Measurements from ENCODE around the gene ZCCHC2.

The ZCCHC2 gene

GRCh38 chr18:62545098-62545497 lies 22.3 kb downstream of the ZCCHC2 start:
- Histone ChIP-seq H3K36me3 (ENCODE audit: control insufficient read depth, insufficient read depth, low read length, severe bottlenecking) (peaks cover 57% of the 10 kb centered on the region), H3K9me3 (ENCODE audit: control insufficient read depth, low read length) (no peaks in the 10 kb centered on the region), H3K9ac (ENCODE audit: low read length) (no peak overlapping the region), H3K27me3 (replicated peaks; ENCODE audit: control insufficient read depth, insufficient read depth, low read length) (no peaks in the 10 kb centered on the region), H3K4me1 (ENCODE audit: control insufficient read depth, insufficient read depth, low read length) (no peaks in the 10 kb centered on the region), H3K4me3 (ENCODE audit: low read length) (no peak overlapping the region)
- DNase-seq (ENCODE audit: low read depth): no peak

- no peak overlapping the region for H3K9ac ChIP-seq (ENCODE audit: low read length)
- no peaks in the 10 kb centered on the region for H3K9me3 ChIP-seq (ENCODE audit: control insufficient read depth, low read length)
- peaks cover 52% of the 10 kb centered on the region for H3K36me3 ChIP-seq (ENCODE audit: control insufficient read depth, insufficient read depth, low read length, severe bottlenecking)
- no peaks in the 10 kb centered on the region for H3K4me1 ChIP-seq (ENCODE audit: control insufficient read depth, insufficient read depth, low read length)
- DNase-seq (ENCODE audit: low read depth): no peak
- H3K27me3 ChIP-seq (replicated peaks; ENCODE audit: control insufficient read depth, insufficient read depth, low read length): no peaks in the 10 kb centered on the region
- H3K4me3 ChIP-seq (ENCODE audit: low read length): no peak overlapping the region
Measured at GRCh38 chr18:62549755-62550154, 26.9 kb downstream of the ZCCHC2 start.

GRCh38 chr18:62550746-62551145 lies 27.9 kb downstream of the ZCCHC2 start:
- no peak overlapping the region for H3K4me3 ChIP-seq (ENCODE audit: low read length)

GRCh38 chr18:62551972-62552513 lies 29.2 kb downstream of the ZCCHC2 start:
- DNase-seq (ENCODE audit: low read depth): no peak
- no peaks in the 10 kb centered on the region for H3K27me3 ChIP-seq (replicated peaks; ENCODE audit: control insufficient read depth, insufficient read depth, low read length)
- peaks cover 44% of the 10 kb centered on the region for H3K36me3 ChIP-seq (ENCODE audit: control insufficient read depth, insufficient read depth, low read length, severe bottlenecking)

More at GRCh38 chr18:62550746-62551145, 27.9 kb downstream of the ZCCHC2 start:
- DNase-seq (ENCODE audit: low read depth): no peak
- H3K9me3 ChIP-seq (ENCODE audit: control insufficient read depth, low read length): no peaks in the 10 kb centered on the region
- peaks cover 42% of the 10 kb centered on the region for H3K36me3 ChIP-seq (ENCODE audit: control insufficient read depth, insufficient read depth, low read length, severe bottlenecking)
- H3K9ac ChIP-seq (ENCODE audit: low read length): no peak overlapping the region
- H3K27me3 ChIP-seq (replicated peaks; ENCODE audit: control insufficient read depth, insufficient read depth, low read length): no peaks in the 10 kb centered on the region
- no peaks in the 10 kb centered on the region for H3K4me1 ChIP-seq (ENCODE audit: control insufficient read depth, insufficient read depth, low read length)

GRCh38 chr18:62554061-62554815 lies 31.4 kb downstream of the ZCCHC2 start:
- H3K4me3 ChIP-seq (ENCODE audit: low read length): no peak overlapping the region
- no peaks in the 10 kb centered on the region for H3K9me3 ChIP-seq (ENCODE audit: control insufficient read depth, low read length)
- peaks cover 66% of the 10 kb centered on the region for H3K36me3 ChIP-seq (ENCODE audit: control insufficient read depth, insufficient read depth, low read length, severe bottlenecking)
- H3K9ac ChIP-seq (ENCODE audit: low read length): no peak overlapping the region
- DNase-seq (ENCODE audit: low read depth): no peak
- H3K4me1 ChIP-seq (ENCODE audit: control insufficient read depth, insufficient read depth, low read length): no peaks in the 10 kb centered on the region
- H3K27me3 ChIP-seq (replicated peaks; ENCODE audit: control insufficient read depth, insufficient read depth, low read length): no peaks in the 10 kb centered on the region

More at GRCh38 chr18:62551972-62552513, 29.2 kb downstream of the ZCCHC2 start:
- Histone ChIP-seq H3K9ac (ENCODE audit: low read length) (no peak overlapping the region), H3K4me3 (ENCODE audit: low read length) (no peak overlapping the region), H3K4me1 (ENCODE audit: control insufficient read depth, insufficient read depth, low read length) (no peaks in the 10 kb centered on the region), H3K9me3 (ENCODE audit: control insufficient read depth, low read length) (no peaks in the 10 kb centered on the region)

- DNase-seq (ENCODE audit: low read depth): peak; percentile 7
- no peak overlapping the region for H3K9ac ChIP-seq (ENCODE audit: low read length)
- H3K27me3 ChIP-seq (replicated peaks; ENCODE audit: control insufficient read depth, insufficient read depth, low read length): no peaks in the 10 kb centered on the region
- no peak overlapping the region for H3K4me3 ChIP-seq (ENCODE audit: low read length)
- peaks cover 69% of the 10 kb centered on the region for H3K36me3 ChIP-seq (ENCODE audit: control insufficient read depth, insufficient read depth, low read length, severe bottlenecking)
- no peaks in the 10 kb centered on the region for H3K4me1 ChIP-seq (ENCODE audit: control insufficient read depth, insufficient read depth, low read length)
- no peaks in the 10 kb centered on the region for H3K9me3 ChIP-seq (ENCODE audit: control insufficient read depth, low read length)
Measured at GRCh38 chr18:62555135-62555534, 32.3 kb downstream of the ZCCHC2 start.

- Histone ChIP-seq H3K36me3 (ENCODE audit: control insufficient read depth, insufficient read depth, low read length, severe bottlenecking) (peaks cover 64% of the 10 kb centered on the region), H3K4me3 (ENCODE audit: low read length) (no peak overlapping the region), H3K27me3 (replicated peaks; ENCODE audit: control insufficient read depth, insufficient read depth, low read length) (no peaks in the 10 kb centered on the region), H3K9ac (ENCODE audit: low read length) (no peak overlapping the region), H3K9me3 (ENCODE audit: control insufficient read depth, low read length) (no peaks in the 10 kb centered on the region), H3K4me1 (ENCODE audit: control insufficient read depth, insufficient read depth, low read length) (no peaks in the 10 kb centered on the region)
- no peak for DNase-seq (ENCODE audit: low read depth)
Measured at GRCh38 chr18:62556397-62556796, 33.6 kb downstream of the ZCCHC2 start.

- H3K36me3 ChIP-seq (ENCODE audit: control insufficient read depth, insufficient read depth, low read length, severe bottlenecking): peaks cover 65% of the 10 kb centered on the region
- no peaks in the 10 kb centered on the region for H3K4me1 ChIP-seq (ENCODE audit: control insufficient read depth, insufficient read depth, low read length)
- no peaks in the 10 kb centered on the region for H3K27me3 ChIP-seq (replicated peaks; ENCODE audit: control insufficient read depth, insufficient read depth, low read length)
Measured at GRCh38 chr18:62558015-62558663, 35.3 kb downstream of the ZCCHC2 start.

GRCh38 chr18:62564044-62564443 lies 41.2 kb downstream of the ZCCHC2 start:
- peaks cover 60% of the 10 kb centered on the region for H3K36me3 ChIP-seq (ENCODE audit: control insufficient read depth, insufficient read depth, low read length, severe bottlenecking)
- H3K4me3 ChIP-seq (ENCODE audit: low read length): no peak overlapping the region
- no peaks in the 10 kb centered on the region for H3K4me1 ChIP-seq (ENCODE audit: control insufficient read depth, insufficient read depth, low read length)
- no peaks in the 10 kb centered on the region for H3K9me3 ChIP-seq (ENCODE audit: control insufficient read depth, low read length)
- H3K27me3 ChIP-seq (replicated peaks; ENCODE audit: control insufficient read depth, insufficient read depth, low read length): no peaks in the 10 kb centered on the region
- H3K9ac ChIP-seq (ENCODE audit: low read length): no peak overlapping the region
- DNase-seq (ENCODE audit: low read depth): no peak

More at GRCh38 chr18:62558015-62558663, 35.3 kb downstream of the ZCCHC2 start:
- Histone ChIP-seq H3K4me3 (ENCODE audit: low read length) (no peak overlapping the region), H3K9me3 (ENCODE audit: control insufficient read depth, low read length) (no peaks in the 10 kb centered on the region), H3K9ac (ENCODE audit: low read length) (no peak overlapping the region)
- DNase-seq (ENCODE audit: low read depth): no peak

- H3K9ac ChIP-seq (ENCODE audit: low read length): no peak overlapping the region
- H3K4me1 ChIP-seq (ENCODE audit: control insufficient read depth, insufficient read depth, low read length): no peaks in the 10 kb centered on the region
- peaks cover 62% of the 10 kb centered on the region for H3K36me3 ChIP-seq (ENCODE audit: control insufficient read depth, insufficient read depth, low read length, severe bottlenecking)
- H3K27me3 ChIP-seq (replicated peaks; ENCODE audit: control insufficient read depth, insufficient read depth, low read length): no peaks in the 10 kb centered on the region
- H3K4me3 ChIP-seq (ENCODE audit: low read length): no peak overlapping the region
- DNase-seq (ENCODE audit: low read depth): no peak
- peaks cover 3% of the 10 kb centered on the region for H3K9me3 ChIP-seq (ENCODE audit: control insufficient read depth, low read length)
Measured at GRCh38 chr18:62566199-62566598, 43.4 kb downstream of the ZCCHC2 start.

- H3K36me3 ChIP-seq (ENCODE audit: control insufficient read depth, insufficient read depth, low read length, severe bottlenecking): peaks cover 64% of the 10 kb centered on the region
Measured at GRCh38 chr18:62566818-62567217, 44.0 kb downstream of the ZCCHC2 start.

More at GRCh38 chr18:62566818-62567217, 44.0 kb downstream of the ZCCHC2 start:
- H3K27me3 ChIP-seq (replicated peaks; ENCODE audit: control insufficient read depth, insufficient read depth, low read length): no peaks in the 10 kb centered on the region
- DNase-seq (ENCODE audit: low read depth): no peak
- H3K4me1 ChIP-seq (ENCODE audit: control insufficient read depth, insufficient read depth, low read length): no peaks in the 10 kb centered on the region
- no peak overlapping the region for H3K4me3 ChIP-seq (ENCODE audit: low read length)
- H3K9ac ChIP-seq (ENCODE audit: low read length): no peak overlapping the region
- H3K9me3 ChIP-seq (ENCODE audit: control insufficient read depth, low read length): peaks cover 3% of the 10 kb centered on the region

Measured in adipocyte (in vitro differentiated cells).